Activated CD4-positive, alpha-beta T cell treated with anti-CD3 and anti-CD28 coated beads, Interleukin-2, Interleukin-6, amounts not matched to agents 100 ng/mL and 50 ng/mL, durations not matched to agents 16 hours and 8 hours (primary cell): ENCODE results near the gene EIF4G1.

Source experiments
- DNase-seq: peaks from one replicate; pipeline ENCODE4 v3.0.0-alpha.2; 2020

Gene EIF4G1

DNA sequence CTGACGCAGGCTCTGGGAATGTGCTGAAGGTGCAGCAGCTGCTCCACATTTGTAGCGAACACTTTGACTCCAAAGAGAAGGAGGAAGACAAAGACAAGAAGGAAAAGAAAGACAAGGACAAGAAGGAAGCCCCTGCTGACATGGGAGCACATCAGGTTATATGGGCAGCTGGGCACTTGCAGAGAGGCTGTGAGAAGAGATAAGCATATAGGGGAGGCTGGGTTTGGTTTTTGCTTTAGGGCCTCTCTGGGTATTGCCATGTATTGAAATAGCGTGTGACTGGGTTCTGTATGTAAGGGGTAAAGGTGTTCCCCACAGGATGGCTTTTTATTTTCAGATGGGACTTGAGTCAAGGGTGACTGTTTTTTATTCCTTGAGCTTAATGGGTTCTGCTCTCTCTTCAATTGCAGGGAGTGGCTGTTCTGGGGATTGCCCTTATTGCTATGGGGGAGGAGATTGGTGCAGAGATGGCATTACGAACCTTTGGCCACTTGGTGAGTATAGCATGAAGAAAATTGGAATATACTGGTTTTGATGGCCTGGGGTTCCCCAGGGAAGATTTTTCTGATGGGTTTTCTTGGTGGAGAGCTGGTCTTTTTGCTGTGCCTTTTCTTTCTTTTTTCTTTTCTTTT is 7.9 kb upstream of the EIF4G1 start:
- DNase-seq, result no peak

DNA sequence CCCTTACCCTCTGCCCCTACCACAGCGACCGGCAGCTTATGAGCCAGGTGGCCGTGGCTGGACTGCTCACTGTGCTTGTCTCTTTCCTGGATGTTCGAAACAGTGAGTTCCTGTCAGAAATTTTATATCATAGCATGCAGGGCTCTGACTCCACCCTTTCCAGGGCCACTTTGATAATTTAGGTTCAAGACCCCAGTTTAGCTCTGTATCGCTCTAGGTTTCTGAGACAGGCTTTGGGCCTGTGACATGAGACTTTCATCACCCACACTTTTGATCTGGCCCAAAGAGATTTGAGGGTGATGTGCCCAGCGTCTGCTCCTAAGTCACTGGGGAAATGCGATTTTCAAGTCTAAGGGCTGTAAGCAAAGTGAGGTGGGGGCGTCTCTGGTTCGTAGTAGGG is 6.5 kb upstream of the EIF4G1 start:
- no peak for DNase-seq

DNA sequence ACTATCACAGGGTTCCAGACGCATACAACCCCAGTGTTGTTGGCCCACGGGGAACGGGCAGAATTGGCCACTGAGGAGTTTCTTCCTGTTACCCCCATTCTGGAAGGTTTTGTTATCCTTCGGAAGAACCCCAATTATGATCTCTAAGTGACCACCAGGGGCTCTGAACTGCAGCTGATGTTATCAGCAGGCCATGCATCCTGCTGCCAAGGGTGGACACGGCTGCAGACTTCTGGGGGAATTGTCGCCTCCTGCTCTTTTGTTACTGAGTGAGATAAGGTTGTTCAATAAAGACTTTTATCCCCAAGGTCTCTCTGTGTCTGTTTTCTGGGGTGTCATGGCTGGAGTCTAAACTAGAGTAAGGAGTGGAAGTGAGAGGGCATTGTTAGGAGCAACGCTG is 5.7 kb upstream of the EIF4G1 start:
- no peak for DNase-seq

DNA sequence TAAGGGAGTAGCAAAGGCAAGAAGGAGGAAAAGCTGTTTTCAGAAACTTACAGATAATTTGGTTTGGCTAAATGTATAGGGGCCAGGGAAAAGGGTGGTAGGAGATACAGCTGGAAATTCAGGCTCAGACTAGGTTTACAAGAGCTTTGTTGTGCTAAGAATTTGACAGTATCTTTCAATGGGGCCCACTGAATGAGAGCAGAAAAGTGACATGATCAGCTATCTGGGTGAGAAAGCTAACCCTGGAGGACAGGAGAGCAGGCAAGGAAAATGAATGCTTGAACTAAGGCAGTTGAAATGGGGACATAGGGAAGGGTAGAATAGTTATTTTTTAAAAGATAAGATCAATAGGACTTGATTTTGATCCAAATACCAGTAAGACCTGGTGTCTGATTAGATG is 2.8 kb upstream of the EIF4G1 start:
- no peak for DNase-seq

DNA sequence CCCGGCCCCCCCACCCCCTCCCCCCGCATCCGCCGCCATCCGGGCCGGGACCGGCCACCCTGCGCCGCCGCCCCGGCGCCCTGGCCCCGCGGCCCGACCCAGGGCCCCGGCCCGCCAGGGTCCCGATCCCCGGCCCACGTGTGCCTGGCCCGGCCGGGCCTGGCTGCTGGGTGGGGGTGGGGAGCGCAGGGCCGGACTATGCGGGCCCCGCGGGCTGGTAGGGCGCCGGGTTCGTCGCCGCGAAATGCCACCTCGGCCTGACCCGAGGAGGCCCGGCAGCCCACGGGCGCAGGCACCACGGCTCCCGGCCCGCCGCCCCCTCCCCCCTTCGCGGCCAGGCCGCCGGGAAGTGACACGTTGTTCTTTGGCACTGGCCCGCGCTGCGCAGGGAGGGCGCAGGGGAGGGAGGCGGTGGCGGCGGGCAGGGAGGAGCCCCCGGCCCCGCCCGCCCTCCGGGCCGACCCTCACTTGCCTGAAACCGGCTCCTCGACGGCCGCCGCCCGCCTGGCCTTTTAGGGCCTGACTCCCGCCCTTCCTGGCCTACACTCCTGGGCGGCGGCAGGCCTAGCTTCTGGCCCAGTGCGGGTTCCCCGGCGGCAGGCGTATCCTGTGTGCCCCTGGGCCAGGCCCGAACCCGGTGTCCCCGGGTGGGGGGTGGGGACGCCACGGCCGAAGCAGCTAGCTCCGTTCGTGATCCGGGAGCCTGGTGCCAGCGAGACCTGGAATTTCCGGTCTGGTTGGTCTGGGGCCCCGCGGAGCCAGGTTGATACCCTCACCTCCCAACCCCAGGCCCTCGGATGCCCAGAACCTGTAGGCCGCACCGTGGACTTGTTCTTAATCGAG is 515 bp downstream of the EIF4G1 start:
- peak; percentile 70 for DNase-seq

DNA sequence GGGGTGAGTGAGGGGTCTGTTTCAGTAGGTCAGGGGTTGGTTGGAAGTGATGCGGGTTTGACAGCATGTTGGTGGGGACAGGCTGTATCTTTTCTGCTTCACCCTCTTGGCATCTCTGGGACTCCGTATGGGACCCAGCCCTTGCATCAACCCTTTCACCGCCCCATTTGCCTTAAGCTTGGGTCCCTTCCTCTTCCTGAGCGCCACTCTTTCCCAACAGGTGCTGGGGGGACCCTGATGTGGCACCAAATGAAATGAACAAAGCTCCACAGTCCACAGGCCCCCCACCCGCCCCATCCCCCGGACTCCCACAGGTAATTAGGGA is 1.1 kb downstream of the EIF4G1 start:
- no peak for DNase-seq

DNA sequence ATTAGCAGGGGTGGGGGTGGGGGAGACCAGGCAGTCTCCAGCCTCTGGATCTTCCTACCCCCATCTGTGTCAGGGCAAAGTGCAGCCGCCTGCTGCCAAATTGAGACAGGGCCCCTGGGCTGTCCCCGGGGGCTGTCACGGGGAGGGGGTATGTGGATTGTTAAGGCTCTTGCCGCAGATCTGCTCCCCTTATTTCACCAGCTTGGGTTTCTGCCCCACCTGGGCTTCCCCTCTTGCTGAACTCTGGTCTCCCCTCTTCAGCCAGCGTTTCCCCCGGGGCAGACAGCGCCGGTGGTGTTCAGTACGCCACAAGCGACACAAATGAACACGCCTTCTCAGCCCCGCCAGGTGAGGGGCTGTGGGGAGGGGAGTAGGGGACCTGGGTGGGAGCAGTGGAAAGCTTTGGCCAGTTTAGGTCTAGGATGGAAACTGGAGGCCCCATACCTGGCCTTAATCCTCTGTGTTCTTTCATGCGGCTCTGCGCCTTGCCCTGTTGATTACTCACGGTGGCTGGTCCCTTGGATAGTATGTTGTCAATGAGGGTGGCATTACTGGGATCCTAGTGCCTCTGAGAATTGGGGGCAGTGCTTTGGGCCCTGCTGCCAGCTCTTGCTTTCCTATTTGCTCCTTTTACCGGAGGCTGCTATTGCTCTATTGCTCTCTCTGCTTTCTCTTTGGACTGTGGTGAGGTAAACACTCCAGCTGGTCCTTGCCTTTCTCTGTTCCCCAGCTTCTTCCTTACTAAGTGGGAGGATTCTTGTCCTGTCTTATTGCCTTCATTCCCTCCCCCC is 1.7 kb downstream of the EIF4G1 start:
- DNase-seq, result no peak

DNA sequence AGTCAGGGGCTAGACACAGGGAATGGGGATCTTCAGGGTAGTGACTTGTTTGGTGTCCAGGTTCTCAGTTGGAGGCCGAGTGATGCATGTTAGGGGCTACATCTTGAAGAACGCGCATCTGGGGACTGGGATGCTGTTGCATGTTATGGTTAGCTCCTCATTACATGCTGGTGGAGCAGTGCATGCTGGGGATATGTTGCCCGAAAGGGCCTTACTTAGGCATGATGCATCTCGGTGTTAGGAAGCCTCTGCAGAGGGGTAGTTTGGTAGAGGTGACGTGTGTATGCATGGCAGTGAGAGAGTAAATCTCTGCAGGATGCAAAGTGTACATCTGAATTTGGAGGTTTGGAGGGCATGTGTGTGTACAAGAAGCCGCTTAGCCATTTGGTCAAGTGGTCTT is 2.4 kb downstream of the EIF4G1 start:
- DNase-seq, result no peak

DNA sequence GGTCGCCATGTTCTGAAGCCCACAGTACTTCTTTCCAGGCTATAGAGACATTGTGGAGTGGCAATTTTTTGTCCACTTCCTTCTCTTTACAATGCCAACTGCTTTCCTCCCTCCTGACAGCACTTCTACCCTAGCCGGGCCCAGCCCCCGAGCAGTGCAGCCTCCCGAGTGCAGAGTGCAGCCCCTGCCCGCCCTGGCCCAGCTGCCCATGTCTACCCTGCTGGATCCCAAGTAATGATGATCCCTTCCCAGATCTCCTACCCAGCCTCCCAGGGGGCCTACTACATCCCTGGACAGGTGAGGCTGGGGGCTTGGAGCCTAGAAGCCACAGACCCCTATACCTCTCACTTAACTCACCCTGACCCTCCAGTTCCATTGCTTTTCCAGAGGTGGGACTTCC is 2.8 kb downstream of the EIF4G1 start:
- no peak for DNase-seq

DNA sequence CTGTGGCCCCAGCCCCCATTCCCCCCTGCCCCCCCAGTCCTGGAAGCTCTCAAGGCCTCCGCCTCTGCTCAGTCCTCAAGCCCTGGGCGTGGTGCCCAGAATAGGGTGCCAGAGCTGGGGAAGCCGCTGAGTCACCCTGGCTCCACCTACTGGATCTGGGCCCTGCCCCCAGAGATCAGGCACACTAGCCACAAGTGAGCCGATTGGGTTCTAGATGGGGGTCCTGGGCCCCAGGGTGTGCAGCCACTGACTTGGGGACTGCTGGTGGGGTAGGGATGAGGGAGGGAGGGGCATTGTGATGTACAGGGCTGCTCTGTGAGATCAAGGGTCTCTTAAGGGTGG is 5.7 kb downstream of the EIF4G1 start:
- peak; percentile 49 for DNase-seq

DNA sequence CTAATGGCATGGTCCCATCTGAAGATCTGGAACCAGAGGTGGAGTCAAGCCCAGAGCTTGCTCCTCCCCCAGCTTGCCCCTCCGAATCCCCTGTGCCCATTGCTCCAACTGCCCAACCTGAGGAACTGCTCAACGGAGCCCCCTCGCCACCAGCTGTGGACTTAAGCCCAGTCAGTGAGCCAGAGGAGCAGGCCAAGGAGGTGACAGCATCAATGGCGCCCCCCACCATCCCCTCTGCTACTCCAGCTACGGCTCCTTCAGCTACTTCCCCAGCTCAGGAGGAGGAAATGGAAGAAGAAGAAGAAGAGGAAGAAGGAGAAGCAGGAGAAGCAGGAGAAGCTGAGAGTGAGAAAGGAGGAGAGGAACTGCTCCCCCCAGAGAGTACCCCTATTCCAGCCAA is 7.3 kb downstream of the EIF4G1 start:
- no peak for DNase-seq

DNA sequence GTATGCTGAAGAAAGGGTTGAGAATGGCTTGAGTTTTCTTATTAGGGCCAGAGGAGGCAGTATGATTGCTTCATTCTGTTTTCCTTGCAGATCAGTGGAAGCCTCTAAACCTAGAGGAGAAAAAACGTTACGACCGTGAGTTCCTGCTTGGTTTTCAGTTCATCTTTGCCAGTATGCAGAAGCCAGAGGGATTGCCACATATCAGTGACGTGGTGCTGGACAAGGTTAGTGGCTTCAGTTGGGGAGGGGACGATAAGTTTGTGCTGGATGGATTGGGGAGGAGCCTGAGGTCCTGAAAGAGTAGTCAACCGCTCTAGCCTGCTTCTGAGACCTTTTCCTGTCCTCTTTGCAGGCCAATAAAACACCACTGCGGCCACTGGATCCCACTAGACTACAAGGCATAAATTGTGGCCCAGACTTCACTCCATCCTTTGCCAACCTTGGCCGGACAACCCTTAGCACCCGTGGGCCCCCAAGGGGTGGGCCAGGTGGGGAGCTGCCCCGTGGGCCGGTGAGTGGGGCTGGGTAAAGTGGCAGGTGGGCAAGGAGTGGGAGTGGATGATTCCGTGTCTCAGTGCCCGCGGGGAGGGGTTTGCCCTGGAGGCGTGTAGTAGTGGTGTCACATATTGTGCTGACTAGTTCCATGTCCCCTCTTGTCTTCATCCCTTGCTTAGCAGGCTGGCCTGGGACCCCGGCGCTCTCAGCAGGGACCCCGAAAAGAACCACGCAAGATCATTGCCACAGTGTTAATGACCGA is 8.5 kb downstream of the EIF4G1 start:
- DNase-seq, result no peak

DNA sequence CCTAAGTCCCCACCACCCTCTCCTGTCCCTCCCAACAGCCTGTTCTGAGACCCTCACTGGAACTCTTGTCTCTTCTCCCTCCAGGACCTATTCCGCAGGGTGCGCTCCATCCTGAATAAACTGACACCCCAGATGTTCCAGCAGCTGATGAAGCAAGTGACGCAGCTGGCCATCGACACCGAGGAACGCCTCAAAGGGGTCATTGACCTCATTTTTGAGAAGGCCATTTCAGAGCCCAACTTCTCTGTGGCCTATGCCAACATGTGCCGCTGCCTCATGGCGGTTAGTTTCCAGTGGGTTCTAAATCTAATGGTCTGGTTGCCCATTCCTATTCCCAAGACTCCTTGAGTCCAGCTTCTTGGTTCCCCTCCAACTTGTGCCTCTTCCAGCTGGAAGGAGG is 9.3 kb downstream of the EIF4G1 start:
- DNase-seq, result no peak

DNA sequence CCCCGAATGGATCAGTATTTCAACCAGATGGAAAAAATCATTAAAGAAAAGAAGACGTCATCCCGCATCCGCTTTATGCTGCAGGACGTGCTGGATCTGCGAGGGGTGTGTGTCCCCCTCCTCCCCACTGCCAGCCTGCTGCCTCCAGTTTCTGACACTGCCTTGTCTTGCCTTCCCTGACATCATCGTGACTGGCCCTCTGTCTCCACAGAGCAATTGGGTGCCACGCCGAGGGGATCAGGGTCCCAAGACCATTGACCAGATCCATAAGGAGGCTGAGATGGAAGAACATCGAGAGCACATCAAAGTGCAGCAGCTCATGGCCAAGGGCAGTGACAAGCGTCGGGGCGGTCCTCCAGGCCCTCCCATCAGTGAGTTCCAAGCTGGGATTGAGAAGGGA is 10.9 kb downstream of the EIF4G1 start:
- no peak for DNase-seq

DNA sequence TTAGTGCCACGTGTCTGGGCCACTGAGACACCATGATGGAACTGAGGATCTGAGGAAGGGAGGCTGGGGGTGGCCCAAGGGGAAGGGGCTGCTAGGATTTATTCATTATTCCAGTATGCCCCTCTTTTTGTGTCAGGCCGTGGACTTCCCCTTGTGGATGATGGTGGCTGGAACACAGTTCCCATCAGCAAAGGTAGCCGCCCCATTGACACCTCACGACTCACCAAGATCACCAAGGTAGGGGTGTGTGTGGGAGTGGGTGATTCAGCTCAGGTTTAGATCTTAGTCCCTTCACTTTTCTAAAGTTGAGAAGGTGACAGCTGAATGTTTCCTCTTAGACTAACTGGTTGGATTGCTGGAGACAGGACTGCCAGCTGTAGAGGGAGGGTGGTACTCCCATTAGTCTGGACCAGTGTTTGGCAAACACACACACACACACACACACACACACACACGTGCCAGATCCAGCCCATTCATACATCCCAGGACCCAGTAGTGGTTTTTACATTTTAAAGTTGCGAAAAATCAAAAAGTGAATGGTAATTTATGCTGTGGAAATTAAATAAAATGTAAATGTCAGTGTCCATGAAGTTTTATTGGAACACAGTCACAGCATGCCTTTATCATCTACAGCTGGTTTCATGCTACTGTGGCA is 11.4 kb downstream of the EIF4G1 start:
- no peak for DNase-seq

DNA sequence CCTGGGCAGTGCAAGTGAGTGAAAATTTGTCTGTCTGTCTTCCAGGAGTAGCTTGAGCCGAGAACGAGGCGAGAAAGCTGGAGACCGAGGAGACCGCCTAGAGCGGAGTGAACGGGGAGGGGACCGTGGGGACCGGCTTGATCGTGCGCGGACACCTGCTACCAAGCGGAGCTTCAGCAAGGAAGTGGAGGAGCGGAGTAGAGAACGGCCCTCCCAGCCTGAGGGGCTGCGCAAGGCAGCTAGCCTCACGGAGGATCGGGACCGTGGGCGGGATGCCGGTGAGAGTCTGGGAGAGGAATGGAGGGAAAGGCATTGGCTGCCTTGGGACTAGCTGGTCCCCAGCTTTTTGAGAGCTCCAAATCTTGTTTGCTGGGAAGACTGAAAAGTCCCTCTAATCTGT is 12.8 kb downstream of the EIF4G1 start:
- no peak for DNase-seq

DNA sequence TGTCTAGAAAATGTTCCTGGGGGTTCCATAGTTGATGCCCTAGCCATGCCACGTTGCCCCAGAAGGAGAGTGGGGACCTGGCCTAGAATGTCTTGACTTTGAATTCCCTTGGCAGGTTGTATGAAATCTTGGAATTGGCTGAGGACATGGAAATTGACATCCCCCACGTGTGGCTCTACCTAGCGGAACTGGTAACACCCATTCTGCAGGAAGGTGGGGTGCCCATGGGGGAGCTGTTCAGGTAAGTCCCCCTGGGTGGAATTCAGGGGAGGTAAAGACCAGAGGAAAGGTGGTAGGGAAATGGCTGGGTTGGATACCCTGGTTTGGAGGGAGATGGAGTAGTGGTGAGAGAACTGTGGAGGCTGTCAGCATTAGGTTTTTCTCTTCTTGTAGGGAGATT is 14.1 kb downstream of the EIF4G1 start:
- no peak for DNase-seq

DNA sequence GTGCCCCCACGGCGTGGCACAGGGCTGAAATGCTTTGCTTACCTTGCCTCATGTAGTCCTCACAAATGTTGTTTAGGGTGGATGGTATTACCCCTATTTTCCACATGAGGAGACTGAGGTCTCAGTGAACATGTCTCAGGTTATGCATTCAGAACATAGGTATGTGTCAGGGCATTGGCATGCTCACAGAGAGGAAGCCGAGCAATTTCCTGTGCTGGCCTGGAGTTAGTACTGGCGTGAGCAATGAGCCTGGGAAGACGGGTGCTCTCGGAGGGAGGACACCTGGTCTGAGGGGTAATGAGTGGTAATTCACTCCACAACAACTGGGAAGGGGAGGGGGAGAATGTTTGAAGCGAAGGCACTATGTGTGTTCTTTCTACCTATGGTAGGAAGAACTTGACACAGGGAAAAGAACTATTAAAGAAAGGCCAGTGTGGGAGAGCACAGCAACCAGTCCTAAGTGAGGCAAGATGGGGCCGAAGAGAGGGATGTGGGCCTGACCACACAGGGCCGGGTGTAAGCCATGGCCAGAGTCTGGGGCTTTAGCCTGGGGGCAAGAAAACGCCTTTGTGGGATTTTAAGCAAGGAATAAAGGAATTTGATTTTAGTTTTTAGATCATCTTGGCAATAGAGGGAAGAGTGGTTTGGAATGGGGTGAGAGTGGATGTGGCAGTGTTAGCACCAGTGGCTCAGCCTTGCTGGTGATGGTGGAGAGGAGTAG is 18.1 kb downstream of the EIF4G1 start:
- no peak for DNase-seq

DNA sequence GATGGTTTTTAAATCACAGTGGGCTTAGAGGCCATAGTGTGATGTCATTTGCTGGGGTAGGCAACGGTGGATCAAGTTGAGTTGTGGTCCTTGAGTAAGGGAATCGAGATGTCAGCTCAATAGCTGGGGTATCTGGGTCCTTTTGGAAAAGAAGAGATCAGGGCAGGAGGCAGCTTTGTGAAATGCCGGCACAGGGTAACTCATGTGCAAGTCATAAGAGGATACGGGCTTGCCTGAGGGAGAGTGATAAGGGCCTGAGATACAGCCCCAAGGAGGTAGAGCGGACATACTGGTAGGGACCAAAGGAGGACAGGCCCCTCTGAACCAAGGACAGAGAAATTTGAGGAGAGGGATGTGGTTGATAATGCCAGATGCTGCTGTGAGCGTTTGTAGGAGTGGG is 18.8 kb downstream of the EIF4G1 start:
- DNase-seq, result no peak

DNA sequence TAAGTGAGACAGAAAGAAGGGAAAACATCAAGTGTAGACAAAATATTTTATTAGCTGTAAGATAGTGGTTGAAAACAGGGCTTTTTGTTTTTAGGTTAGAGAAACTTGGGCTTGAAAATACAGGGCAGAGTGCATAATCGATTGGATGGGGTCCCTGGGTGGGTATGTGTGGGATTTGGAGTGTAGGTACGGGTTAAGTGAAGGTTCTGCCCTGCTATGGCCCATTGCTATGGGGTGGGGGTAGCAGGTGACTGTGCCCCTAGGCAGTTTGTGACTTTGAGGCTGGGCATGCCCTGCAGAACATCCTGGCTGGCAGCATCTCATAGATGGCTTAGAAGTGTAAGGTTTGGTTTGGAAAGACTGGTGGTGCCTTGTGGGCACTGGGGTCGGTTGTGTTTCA is 19.3 kb downstream of the EIF4G1 start:
- no peak for DNase-seq

DNA sequence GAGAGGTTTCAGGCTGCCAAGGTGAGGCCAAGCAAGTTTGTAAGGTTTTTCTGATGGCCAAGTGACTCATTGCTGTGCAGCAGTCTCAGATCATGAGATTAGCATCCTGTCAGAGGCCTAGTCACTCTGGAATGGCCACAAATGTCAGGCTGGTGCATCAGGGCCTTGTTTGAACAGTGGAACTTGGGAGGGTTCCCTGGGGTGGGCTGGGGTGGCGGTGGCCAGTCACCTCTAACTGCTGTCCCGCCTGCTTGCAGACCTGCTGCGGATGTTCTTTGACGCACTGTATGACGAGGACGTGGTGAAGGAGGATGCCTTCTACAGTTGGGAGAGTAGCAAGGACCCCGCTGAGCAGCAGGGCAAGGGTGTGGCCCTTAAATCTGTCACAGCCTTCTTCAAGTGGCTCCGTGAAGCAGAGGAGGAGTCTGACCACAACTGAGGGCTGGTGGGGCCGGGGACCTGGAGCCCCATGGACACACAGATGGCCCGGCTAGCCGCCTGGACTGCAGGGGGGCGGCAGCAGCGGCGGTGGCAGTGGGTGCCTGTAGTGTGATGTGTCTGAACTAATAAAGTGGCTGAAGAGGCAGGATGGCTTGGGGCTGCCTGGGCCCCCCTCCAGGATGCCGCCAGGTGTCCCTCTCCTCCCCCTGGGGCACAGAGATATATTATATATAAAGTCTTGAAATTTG is 20.2 kb downstream of the EIF4G1 start:
- DNase-seq, result peak; percentile 52

DNA sequence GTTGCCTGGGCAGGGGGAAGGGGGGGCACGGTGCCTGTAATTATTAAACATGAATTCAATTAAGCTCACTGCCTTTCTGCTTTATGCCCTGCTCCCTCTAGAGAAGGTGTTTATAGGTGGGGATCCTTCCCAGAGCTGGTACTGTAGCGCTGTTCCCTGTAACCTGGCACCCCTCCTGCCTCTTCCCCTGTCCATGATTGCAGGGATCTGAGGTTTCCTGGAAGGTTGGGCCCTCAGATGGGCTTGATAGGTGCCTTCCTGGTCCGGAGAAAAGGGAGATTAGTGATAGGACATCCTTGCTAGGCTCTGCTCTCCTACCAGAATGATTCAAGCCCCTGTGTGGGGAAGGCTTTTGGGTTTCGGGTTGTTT is 20.9 kb downstream of the EIF4G1 start:
- DNase-seq, result no peak
